Measurements from ENCODE around the gene APEX2.

APEX2 gene

GRCh38 chrX:55028040-55028439 lies 27.9 kb downstream of the APEX2 start:
- H3K4me3 ChIP-seq (ENCODE audit: low read depth, low read length): no peak overlapping the region
- no peaks in the 10 kb centered on the region for H3K4me1 ChIP-seq
- H3K9me3 ChIP-seq: no peaks in the 10 kb centered on the region
- H3K27me3 ChIP-seq: no peaks in the 10 kb centered on the region
- TF ChIP-seq, protein P1, sequence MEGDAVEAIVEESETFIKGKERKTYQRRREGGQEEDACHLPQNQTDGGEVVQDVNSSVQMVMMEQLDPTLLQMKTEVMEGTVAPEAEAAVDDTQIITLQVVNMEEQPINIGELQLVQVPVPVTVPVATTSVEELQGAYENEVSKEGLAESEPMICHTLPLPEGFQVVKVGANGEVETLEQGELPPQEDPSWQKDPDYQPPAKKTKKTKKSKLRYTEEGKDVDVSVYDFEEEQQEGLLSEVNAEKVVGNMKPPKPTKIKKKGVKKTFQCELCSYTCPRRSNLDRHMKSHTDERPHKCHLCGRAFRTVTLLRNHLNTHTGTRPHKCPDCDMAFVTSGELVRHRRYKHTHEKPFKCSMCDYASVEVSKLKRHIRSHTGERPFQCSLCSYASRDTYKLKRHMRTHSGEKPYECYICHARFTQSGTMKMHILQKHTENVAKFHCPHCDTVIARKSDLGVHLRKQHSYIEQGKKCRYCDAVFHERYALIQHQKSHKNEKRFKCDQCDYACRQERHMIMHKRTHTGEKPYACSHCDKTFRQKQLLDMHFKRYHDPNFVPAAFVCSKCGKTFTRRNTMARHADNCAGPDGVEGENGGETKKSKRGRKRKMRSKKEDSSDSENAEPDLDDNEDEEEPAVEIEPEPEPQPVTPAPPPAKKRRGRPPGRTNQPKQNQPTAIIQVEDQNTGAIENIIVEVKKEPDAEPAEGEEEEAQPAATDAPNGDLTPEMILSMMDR (IDR thresholded peaks at IDR 0.05; ENCODE audit: low read depth, low read length): no peak
- H3K36me3 ChIP-seq: no peaks in the 10 kb centered on the region
- no peak for DNase-seq

DNA sequence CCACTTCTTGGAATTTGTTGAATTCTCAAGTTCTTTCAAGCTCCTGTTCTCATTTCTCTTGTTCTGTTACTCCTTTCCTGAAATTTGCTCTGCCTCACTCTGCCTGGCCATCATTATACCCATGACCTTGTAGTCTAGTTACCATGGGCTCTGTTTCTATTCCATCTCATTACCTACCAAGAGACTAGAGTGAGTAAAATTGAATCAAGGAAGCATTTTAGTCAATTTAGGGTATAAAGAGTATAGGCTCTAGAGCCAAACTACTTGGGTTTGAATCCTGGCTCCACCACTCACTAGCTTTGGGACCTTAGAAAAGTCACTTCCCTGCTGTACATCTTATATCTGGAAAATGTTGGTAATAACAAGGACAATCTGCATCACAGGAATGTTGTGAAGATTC lies 28.4 kb downstream of the APEX2 start:
- Histone ChIP-seq H3K4me3 (ENCODE audit: low read depth, low read length) (no peak overlapping the region), H3K4me1 (no peaks in the 10 kb centered on the region), H3K36me3 (no peaks in the 10 kb centered on the region), H3K27me3 (no peaks in the 10 kb centered on the region), H3K9me3 (no peaks in the 10 kb centered on the region)
- DNase-seq: no peak
- TF ChIP-seq, protein P1 (IDR thresholded peaks at IDR 0.05; ENCODE audit: low read depth, low read length): no peak

- TF ChIP-seq, protein P1 (IDR thresholded peaks at IDR 0.05; ENCODE audit: low read depth, low read length): no peak
- Histone ChIP-seq H3K4me3 (ENCODE audit: low read depth, low read length) (no peak overlapping the region), H3K27me3 (no peaks in the 10 kb centered on the region), H3K9me3 (no peaks in the 10 kb centered on the region), H3K4me1 (no peaks in the 10 kb centered on the region), H3K36me3 (no peaks in the 10 kb centered on the region)
- DNase-seq: no peak
Measured at GRCh38 chrX:55029291-55029690, 29.1 kb downstream of the APEX2 start.

- H3K4me3 ChIP-seq (ENCODE audit: low read depth, low read length): no peak within 1 kb of the TSS
- H3K4me1 ChIP-seq: no peaks in the 10 kb centered on the region
- H3K9me3 ChIP-seq: no peaks in the 10 kb centered on the region
- TF ChIP-seq, protein P1 (IDR thresholded peaks at IDR 0.05; ENCODE audit: low read depth, low read length): no peak
- no peaks in the 10 kb centered on the region for H3K36me3 ChIP-seq
- H3K27me3 ChIP-seq: no peaks in the 10 kb centered on the region
- DNase-seq: no peak
Measured at GRCh38 chrX:55030271-55031205, 30.4 kb downstream of the APEX2 start, which contains the start of gene ALAS2. Gene ALAS2, minus strand, starts transcription at chrX:55030977. Its CDS starts 4,977 bp downstream, at chrX:55026000.

DNA sequence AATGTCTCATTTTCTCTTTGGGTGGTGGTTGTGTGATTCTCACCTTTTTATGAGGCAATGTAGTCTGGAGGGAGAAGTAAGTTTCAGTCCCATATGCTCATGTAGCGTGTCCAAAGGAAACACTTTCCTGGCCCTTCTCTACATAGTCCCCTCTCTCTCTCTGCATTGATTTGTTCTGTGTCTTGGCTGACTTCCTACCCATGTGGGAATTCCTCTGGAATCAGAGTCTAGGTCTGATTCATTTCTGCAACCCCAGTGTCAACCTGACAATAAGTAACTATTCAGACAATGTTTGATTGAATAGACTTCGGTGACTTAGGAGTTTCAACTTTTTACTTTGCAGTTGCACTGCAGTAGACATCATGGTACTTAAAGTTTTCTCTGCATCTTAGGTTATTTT lies 33.3 kb downstream of the APEX2 start:
- H3K4me3 ChIP-seq (ENCODE audit: low read depth, low read length): no peak overlapping the region
- H3K36me3 ChIP-seq: no peaks in the 10 kb centered on the region
- H3K9me3 ChIP-seq: no peaks in the 10 kb centered on the region
- TF ChIP-seq, protein P1 (IDR thresholded peaks at IDR 0.05; ENCODE audit: low read depth, low read length): no peak
- no peaks in the 10 kb centered on the region for H3K4me1 ChIP-seq
- no peak for DNase-seq
- H3K27me3 ChIP-seq: no peaks in the 10 kb centered on the region

DNA sequence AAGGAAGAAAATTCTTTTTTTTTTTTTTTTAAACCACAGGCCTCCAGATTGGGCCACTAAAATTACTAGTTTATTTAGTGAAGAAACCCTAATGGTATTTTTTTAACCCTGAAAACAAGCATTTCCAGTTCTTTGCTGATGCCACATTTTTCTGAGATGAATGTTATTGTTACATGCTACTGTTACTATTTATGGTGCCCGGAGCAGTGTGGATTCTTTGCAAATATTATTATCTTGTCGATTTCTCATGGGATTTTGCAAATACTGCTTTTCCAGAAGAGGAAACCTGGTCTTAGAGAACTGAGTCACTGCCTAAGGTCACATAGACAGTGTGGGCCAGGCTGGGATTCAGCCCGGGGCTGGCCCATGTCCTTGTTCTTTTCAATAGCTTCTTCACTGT lies 39.3 kb downstream of the APEX2 start:
- H3K27me3 ChIP-seq: no peaks in the 10 kb centered on the region
- TF ChIP-seq, protein P1 (IDR thresholded peaks at IDR 0.05; ENCODE audit: low read depth, low read length): no peak
- H3K9me3 ChIP-seq: no peaks in the 10 kb centered on the region
- no peaks in the 10 kb centered on the region for H3K36me3 ChIP-seq
- no peak overlapping the region for H3K4me3 ChIP-seq (ENCODE audit: low read depth, low read length)
- no peak for DNase-seq
- no peaks in the 10 kb centered on the region for H3K4me1 ChIP-seq

All from BE2C (cell line).